GM10266 (cell line): ENCODE results near the gene HTT.

Experiments used
- DNase-seq: peaks from one replicate; pipeline ENCODE4 v3.0.0; 2012; ENCODE audit errors: extremely low spot score
- CTCF ChIP-seq: IDR thresholded peaks from 2 replicates; pipeline ENCODE4 v1.5.1; 2012; ENCODE audit warnings: mild to moderate bottlenecking, low read depth; ENCODE audit not compliant: control insufficient read depth, insufficient read depth; ENCODE audit errors: missing control alignments

HTT gene

GRCh38 chr4:3203971-3204431 is 129.5 kb downstream of the HTT start:
- no peak for DNase-seq

GRCh38 chr4:3205995-3206394 is 131.5 kb downstream of the HTT start:
- TF ChIP-seq CTCF, result no peak
- no peak for DNase-seq

More at GRCh38 chr4:3203971-3204431, 129.5 kb downstream of the HTT start:
- no peak for TF ChIP-seq CTCF

GRCh38 chr4:3206439-3207100 is 132.1 kb downstream of the HTT start:
- no peak for DNase-seq
- TF ChIP-seq CTCF, result no peak

- DNase-seq, result no peak
- TF ChIP-seq CTCF, result no peak
These were observed 133.1 kb downstream of the HTT start for GRCh38 chr4:3207531-3208037.

GRCh38 chr4:3208826-3209225 is 134.3 kb downstream of the HTT start:
- DNase-seq, result no peak
- TF ChIP-seq CTCF, result no peak

GRCh38 chr4:3209551-3210325 is 135.3 kb downstream of the HTT start:
- no peak for DNase-seq
- no peak for TF ChIP-seq CTCF

GRCh38 chr4:3210467-3210866 is 136.0 kb downstream of the HTT start:
- no peak for TF ChIP-seq CTCF
- DNase-seq, result no peak
